Glutamatergic neuron (in vitro differentiated cells): ENCODE data around the gene ABCG1. TPM values are rescaled to one million over a fixed set of nuclear protein-coding genes. Genes with fewer than 3 reads are reported as not detected.

ENCODE experiments used
- DNase-seq: peaks from one replicate; pipeline ENCODE4 v3.0.0; 2022
- H3K27ac Mint-ChIP-seq: one replicate; pipeline ENCODE4 v1.8.0; 2020; ENCODE audit warnings: mild to moderate bottlenecking, mixed read lengths, inconsistent platforms; ENCODE audit not compliant: unreplicated experiment
- H3K27me3 Mint-ChIP-seq: one replicate; pipeline ENCODE4 v1.8.0; 2020; ENCODE audit warnings: mild to moderate bottlenecking, moderate library complexity, mixed read lengths, inconsistent platforms; ENCODE audit not compliant: unreplicated experiment
- H3K36me3 Mint-ChIP-seq: one replicate; pipeline ENCODE4 v1.8.0; 2020; ENCODE audit warnings: mild to moderate bottlenecking, mixed read lengths, inconsistent platforms; ENCODE audit not compliant: unreplicated experiment
- H3K4me1 Mint-ChIP-seq: one replicate; pipeline ENCODE4 v1.8.0; 2020; ENCODE audit warnings: mild to moderate bottlenecking, low read depth, mixed read lengths, inconsistent platforms; ENCODE audit not compliant: unreplicated experiment
- H3K4me3 Mint-ChIP-seq: one replicate; pipeline ENCODE4 v1.8.0; 2020; ENCODE audit warnings: mild to moderate bottlenecking, mixed read lengths, inconsistent platforms; ENCODE audit not compliant: unreplicated experiment
- H3K9me3 Mint-ChIP-seq: one replicate; pipeline ENCODE4 v1.8.0; 2020; ENCODE audit warnings: mild to moderate bottlenecking, moderate library complexity, mixed read lengths, inconsistent platforms; ENCODE audit not compliant: unreplicated experiment
- total RNA-seq: library from RNA; stranded (reverse); fragmentation: NEBNext Ultra II Directional; extraction: Animal tissue kit (Norgen Biotek cat#: 25700); gene quantifications from one replicate; pipeline ENCODE4 v1.2.1, GENCODE V29; 2021; ENCODE audit not compliant: unreplicated experiment
- TF ChIP-seq, protein P1 (sequence below): fragments of 200-600 bp; sonication (generic); IDR thresholded peaks from one replicate; pipeline ENCODE4 v1.5.0; 2021; ENCODE audit not compliant: partially characterized antibody, unreplicated experiment

Gene ABCG1
- total RNA-seq, 1 donor from 2014 or later, result 31.9 TPM

DNA sequence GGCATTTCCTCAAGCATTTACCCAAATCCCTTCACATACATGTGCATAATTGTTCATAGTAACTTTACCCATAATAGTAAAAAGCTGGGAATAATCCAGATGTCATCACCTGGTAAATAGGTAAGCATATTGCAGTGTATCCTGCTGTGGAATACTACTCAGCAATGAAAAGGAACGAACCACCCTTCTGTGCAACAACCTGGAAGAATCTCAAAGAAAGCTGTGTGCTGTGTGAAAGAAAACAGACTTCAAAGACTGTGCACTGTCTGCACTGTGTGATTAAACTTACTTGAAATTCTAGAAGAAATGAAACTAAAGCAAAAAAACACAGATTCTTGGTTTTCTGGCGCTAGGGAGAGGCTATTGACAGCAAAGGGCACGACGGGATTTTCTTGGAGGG, 118.3 kb downstream of the ABCG1 start:
- H3K36me3 Mint-ChIP-seq, result peaks cover 4% of the 10 kb centered on the region
- TF ChIP-seq, protein P1, sequence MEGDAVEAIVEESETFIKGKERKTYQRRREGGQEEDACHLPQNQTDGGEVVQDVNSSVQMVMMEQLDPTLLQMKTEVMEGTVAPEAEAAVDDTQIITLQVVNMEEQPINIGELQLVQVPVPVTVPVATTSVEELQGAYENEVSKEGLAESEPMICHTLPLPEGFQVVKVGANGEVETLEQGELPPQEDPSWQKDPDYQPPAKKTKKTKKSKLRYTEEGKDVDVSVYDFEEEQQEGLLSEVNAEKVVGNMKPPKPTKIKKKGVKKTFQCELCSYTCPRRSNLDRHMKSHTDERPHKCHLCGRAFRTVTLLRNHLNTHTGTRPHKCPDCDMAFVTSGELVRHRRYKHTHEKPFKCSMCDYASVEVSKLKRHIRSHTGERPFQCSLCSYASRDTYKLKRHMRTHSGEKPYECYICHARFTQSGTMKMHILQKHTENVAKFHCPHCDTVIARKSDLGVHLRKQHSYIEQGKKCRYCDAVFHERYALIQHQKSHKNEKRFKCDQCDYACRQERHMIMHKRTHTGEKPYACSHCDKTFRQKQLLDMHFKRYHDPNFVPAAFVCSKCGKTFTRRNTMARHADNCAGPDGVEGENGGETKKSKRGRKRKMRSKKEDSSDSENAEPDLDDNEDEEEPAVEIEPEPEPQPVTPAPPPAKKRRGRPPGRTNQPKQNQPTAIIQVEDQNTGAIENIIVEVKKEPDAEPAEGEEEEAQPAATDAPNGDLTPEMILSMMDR, result no peak
- no peak for DNase-seq
- peak overlapping the region; percentile 75 for H3K27ac Mint-ChIP-seq
- no peaks in the 10 kb centered on the region for H3K9me3 Mint-ChIP-seq
- no peak overlapping the region for H3K4me3 Mint-ChIP-seq
- H3K27me3 Mint-ChIP-seq, result no peaks in the 10 kb centered on the region
- H3K4me1 Mint-ChIP-seq, result peaks cover 18% of the 10 kb centered on the region

DNA sequence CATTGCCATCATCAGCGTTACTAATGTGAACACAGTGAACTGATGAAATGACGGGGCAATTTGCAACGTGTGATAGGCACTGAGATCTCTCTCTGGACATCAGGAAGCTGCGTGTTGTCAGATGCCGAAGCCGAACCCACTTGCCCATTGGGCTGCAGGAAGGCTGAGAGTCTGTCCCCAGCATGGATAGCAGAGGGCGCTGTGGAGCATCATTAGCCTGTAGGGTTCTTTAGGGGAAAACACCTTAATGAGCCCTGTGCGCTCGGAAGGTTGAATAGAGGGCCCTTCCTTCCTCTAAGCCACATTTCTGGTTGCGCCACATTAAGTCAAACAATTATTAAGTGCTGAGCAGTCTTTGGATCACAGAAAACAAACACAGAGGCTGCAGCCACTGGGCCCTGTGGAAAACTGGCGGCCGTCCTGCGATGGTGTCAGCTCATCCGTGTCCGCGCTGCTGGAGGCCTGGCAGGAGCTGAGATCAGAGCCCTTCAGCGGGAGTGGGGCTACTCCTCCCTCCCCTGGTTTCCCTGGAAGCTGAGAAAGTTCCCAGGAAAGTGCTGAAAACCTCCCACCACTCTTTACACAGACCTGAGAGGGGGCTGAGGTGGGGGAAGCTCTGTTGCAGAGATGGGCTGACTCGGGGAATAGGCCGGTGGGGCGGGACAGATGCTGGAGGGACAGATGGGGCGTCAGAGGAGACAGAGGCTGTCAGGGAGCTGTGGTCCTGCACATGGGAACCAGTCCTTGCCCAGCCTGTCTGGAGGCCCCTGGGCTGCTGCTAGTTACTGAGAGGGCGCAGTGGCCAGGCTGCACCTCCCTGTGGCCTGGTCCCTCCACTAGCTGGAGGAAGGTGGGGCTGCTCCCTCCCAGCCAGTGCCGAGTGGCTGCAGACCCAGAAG, 119.1 kb downstream of the ABCG1 start:
- Mint-ChIP-seq H3K27me3 (no peaks in the 10 kb centered on the region), H3K36me3 (no peaks in the 10 kb centered on the region), H3K4me1 (peaks cover 18% of the 10 kb centered on the region), H3K27ac (peak overlapping the region; percentile 75), H3K9me3 (peaks cover 2% of the 10 kb centered on the region), H3K4me3 (peak overlapping the region; percentile 11)
- peak; percentile 83 for DNase-seq
- TF ChIP-seq, protein P1, result peak; percentile 58

DNA sequence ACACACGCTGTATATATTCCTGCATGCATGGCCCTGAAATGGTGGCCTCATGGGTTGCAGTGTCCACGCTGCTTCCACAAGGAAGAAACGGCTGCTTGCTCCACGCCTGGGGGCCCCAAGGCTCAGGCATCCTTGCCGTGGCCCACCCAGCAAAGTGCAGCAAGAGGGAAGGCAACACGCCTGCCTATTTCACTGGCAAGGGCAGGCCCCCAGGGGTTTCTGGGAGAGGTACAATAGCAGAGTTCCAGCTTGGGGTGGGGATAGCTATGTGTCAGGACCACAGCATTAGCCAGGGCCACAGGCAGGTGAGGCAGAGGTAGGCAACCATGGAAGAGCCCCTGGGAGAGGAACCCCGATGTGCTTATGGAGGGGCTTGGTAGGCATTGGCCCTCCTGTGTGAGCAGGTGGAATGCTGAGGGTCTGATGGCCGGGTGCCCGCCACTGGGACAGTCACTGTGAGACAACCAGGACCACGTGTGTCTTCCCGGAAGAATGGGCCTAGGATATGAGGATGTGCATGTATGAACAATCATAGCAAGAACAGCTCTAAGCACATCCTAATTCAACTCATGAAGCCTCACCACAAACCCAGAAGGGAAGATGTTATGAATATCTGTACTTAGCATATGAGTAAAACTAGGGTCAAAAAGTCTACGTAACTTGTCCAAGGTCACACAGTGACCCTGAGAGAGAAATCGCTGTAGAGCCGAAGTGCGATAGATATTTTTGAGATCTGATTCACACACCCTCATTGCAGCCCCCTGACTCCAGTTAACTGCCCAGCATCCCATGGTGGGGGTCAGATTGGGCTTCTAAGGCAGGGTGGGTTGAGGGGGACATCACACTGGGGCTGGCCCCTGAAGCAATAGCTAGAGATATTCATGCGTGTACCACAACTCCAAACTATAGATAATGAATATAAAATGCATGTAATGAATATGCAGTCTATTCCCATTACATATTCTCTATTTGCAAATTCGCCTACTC, 120.1 kb downstream of the ABCG1 start:
- Mint-ChIP-seq H3K27me3 (no peaks in the 10 kb centered on the region), H3K4me3 (no peak overlapping the region), H3K4me1 (peaks cover 18% of the 10 kb centered on the region), H3K27ac (peak overlapping the region; percentile 75), H3K9me3 (peaks cover 2% of the 10 kb centered on the region), H3K36me3 (no peaks in the 10 kb centered on the region)
- TF ChIP-seq, protein P1, result no peak
- DNase-seq, result no peak

DNA sequence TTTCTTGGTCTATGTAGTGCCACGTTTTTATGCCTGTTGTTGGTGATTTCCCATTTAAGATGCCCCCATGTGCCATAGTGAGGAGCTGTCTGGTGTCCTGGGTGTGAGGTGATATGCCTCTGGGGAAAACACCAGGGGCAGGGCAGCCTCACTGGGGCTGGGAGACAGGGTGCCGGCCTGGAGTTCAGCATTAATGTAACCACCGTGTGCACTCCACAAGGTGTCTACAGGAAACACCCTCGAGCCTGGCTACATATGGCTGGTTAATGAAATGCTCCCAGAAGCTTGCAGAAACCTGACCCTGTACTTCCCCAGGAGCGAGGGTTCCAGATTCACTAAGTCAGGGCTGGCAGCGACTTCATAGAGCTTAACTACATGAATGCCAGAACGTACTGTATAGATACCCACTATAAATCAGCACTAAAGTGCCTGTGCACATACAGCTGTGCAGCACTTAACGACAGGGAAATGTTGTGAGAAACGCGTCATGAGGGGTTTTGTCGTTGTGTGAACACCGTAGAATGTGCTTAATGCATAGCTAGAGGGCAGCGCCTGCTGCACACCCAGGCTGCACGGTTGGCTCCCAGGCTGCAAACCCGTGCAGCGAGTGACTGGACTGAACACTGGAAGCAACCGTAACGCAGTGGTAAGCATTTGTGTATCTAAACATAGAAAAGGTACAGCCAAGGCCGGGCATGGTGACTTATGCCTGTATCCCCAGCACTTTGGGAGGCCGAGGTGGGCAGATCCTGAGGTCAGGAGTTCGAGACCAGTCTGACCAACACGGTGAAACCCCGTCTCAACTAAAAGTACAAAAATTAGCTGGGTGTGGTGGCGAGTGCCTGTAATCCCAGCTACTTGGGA, 121.5 kb downstream of the ABCG1 start:
- no peak for DNase-seq
- peaks cover 4% of the 10 kb centered on the region for H3K9me3 Mint-ChIP-seq
- H3K27me3 Mint-ChIP-seq, result no peaks in the 10 kb centered on the region
- peaks cover 18% of the 10 kb centered on the region for H3K4me1 Mint-ChIP-seq
- TF ChIP-seq, protein P1, result no peak
- no peak overlapping the region for H3K4me3 Mint-ChIP-seq
- no peaks in the 10 kb centered on the region for H3K36me3 Mint-ChIP-seq
- no peak overlapping the region for H3K27ac Mint-ChIP-seq
